ENCODE results near the gene PAGR1. TPM values are rescaled to one million over a fixed set of nuclear protein-coding genes. Genes with fewer than 3 reads are reported as not detected.

The PAGR1 gene
- total and polyA plus RNA-seq, 2 experiments from 2014 or later, result 39.3 to 53.4 TPM

GRCh38 chr16:29848420-29849297, 32.7 kb downstream of the PAGR1 start:
- Histone ChIP-seq H4K20me1 (ENCODE audit: insufficient read depth, poor library complexity, severe bottlenecking) (no peaks in the 10 kb centered on the region), H3K36me3 (replicated peaks; ENCODE audit: insufficient read depth, low read depth) (no peaks in the 10 kb centered on the region), H3K4me3 (no peak overlapping the region), H3K4me2 (no peak overlapping the region), H2AFZ (no peak overlapping the region), H3K4me1 (ENCODE audit: insufficient read depth) (no peaks in the 10 kb centered on the region), H3K9me2 (replicated peaks; ENCODE audit: insufficient read depth) (no peaks in the 10 kb centered on the region), H3K27me3 (no peaks in the 10 kb centered on the region), H3K79me2 (no peaks in the 10 kb centered on the region), H3K27ac (no peak overlapping the region), H3K9me3 (ENCODE audit: low read depth) (no peaks in the 10 kb centered on the region)
- TF ChIP-seq CTCF (IDR thresholded peaks at IDR 0.05; ENCODE audit: poor library complexity), result peak; percentile 61
- TF ChIP-seq EZH2phosphoT487 (IDR thresholded peaks at IDR 0.05; ENCODE audit: low read depth, severe bottlenecking, unreplicated experiment), result no peak
- WGBS (ENCODE audit: low lambda C conversion rate, missing lambda C conversion rate), result 56% methylated on average over 15 of the region's 15 CpGs
- DNase-seq (ENCODE audit: low spot score), result peak; percentile 84

- 53% methylated on average over 5 of the region's 5 CpGs for WGBS (ENCODE audit: low lambda C conversion rate, missing lambda C conversion rate)
- peak; percentile 61 for DNase-seq (ENCODE audit: low spot score)
- H3K79me2 ChIP-seq, result no peaks in the 10 kb centered on the region
- no peaks in the 10 kb centered on the region for H4K20me1 ChIP-seq (ENCODE audit: insufficient read depth, poor library complexity, severe bottlenecking)
- no peak overlapping the region for H2AFZ ChIP-seq
- no peaks in the 10 kb centered on the region for H3K9me2 ChIP-seq (replicated peaks; ENCODE audit: insufficient read depth)
- no peaks in the 10 kb centered on the region for H3K4me1 ChIP-seq (ENCODE audit: insufficient read depth)
- TF ChIP-seq CTCF (IDR thresholded peaks at IDR 0.05; ENCODE audit: poor library complexity) (no peak), EZH2phosphoT487 (IDR thresholded peaks at IDR 0.05; ENCODE audit: low read depth, severe bottlenecking, unreplicated experiment) (no peak), EZH2 (IDR thresholded peaks at IDR 0.05; ENCODE audit: borderline replicate concordance) (no peak)
- H3K4me2 ChIP-seq, result no peak overlapping the region
- no peak overlapping the region for H3K27ac ChIP-seq
- H3K4me3 ChIP-seq, result no peak overlapping the region
- H3K27me3 ChIP-seq, result no peaks in the 10 kb centered on the region
- no peaks in the 10 kb centered on the region for H3K9me3 ChIP-seq (ENCODE audit: low read depth)
- no peaks in the 10 kb centered on the region for H3K36me3 ChIP-seq (replicated peaks; ENCODE audit: insufficient read depth, low read depth)
Observed at GRCh38 chr16:29849505-29849904, 33.6 kb downstream of the PAGR1 start.

GRCh38 chr16:29850998-29851397, 35.0 kb downstream of the PAGR1 start:
- Histone ChIP-seq H3K9me3 (ENCODE audit: low read depth) (no peaks in the 10 kb centered on the region), H3K27ac (no peak overlapping the region), H3K36me3 (replicated peaks; ENCODE audit: insufficient read depth, low read depth) (no peaks in the 10 kb centered on the region), H3K4me1 (ENCODE audit: insufficient read depth) (peaks cover 1% of the 10 kb centered on the region), H3K27me3 (no peaks in the 10 kb centered on the region), H4K20me1 (ENCODE audit: insufficient read depth, poor library complexity, severe bottlenecking) (no peaks in the 10 kb centered on the region), H3K79me2 (no peaks in the 10 kb centered on the region), H3K4me2 (no peak overlapping the region), H3K4me3 (no peak overlapping the region), H3K9me2 (replicated peaks; ENCODE audit: insufficient read depth) (no peaks in the 10 kb centered on the region), H2AFZ (no peak overlapping the region)
- no peak for TF ChIP-seq EZH2 (IDR thresholded peaks at IDR 0.05; ENCODE audit: borderline replicate concordance)
- no peak for TF ChIP-seq CTCF (IDR thresholded peaks at IDR 0.05; ENCODE audit: poor library complexity)
- TF ChIP-seq EZH2phosphoT487 (IDR thresholded peaks at IDR 0.05; ENCODE audit: low read depth, severe bottlenecking, unreplicated experiment), result no peak
- WGBS (ENCODE audit: low lambda C conversion rate, missing lambda C conversion rate), result 88% methylated on average over 3 of the region's 3 CpGs
- DNase-seq (ENCODE audit: low spot score), result no peak
